ENCODE measurements around the gene TRAF3IP1. TPM values are rescaled to one million over a fixed set of nuclear protein-coding genes. Genes with fewer than 3 reads are reported as not detected.

The TRAF3IP1 gene
- total and polyA plus RNA-seq, 2 of the 13 experiments (the other 11 are each of a cell fraction or from before 2014, with no cell fraction given), result 4.1 to 12.9 TPM

GRCh38 chr2:238285653-238286082 is 34.6 kb upstream of the TRAF3IP1 start (continued):
- TF ChIP-seq ZNF784 (CRISPR knock-in tag; IDR thresholded peaks at IDR 0.05; ENCODE audit: borderline replicate concordance) (no peak; the same call in 1 of the 2 replicates), ZSCAN5A (CRISPR knock-in tag; IDR thresholded peaks at IDR 0.05; ENCODE audit: borderline replicate concordance) (no peak), MAFG (CRISPR knock-in tag; IDR thresholded peaks at IDR 0.05) (no peak), MBD4 (IDR thresholded peaks at IDR 0.05; ENCODE audit: borderline replicate concordance, low read length) (no peak), ZFX (CRISPR knock-in tag; IDR thresholded peaks at IDR 0.05; ENCODE audit: low read depth) (0 out of 2 replicates have a peak, but pooled peaks have one; percentile 27), RFXANK (CRISPR knock-in tag; IDR thresholded peaks at IDR 0.05) (no peak), GZF1 (CRISPR knock-in tag; IDR thresholded peaks at IDR 0.05) (no peak), ZFP36L1 (CRISPR knock-in tag; IDR thresholded peaks at IDR 0.05) (no peak), FOXA1 (IDR thresholded peaks at IDR 0.05) (peak; percentile 69), FOXA1 (CRISPR knock-in tag; IDR thresholded peaks at IDR 0.05) (peak; percentile 98), ZNF577 (CRISPR knock-in tag; IDR thresholded peaks at IDR 0.05; ENCODE audit: borderline replicate concordance, low read depth) (no peak), AFF4 (CRISPR knock-in tag; IDR thresholded peaks at IDR 0.05) (no peak), MNT (IDR thresholded peaks at IDR 0.05) (peak; percentile 45; the same call in 1 of the 2 replicates), PHF5A (CRISPR knock-in tag; IDR thresholded peaks at IDR 0.05; ENCODE audit: low read depth, unreplicated experiment) (no peak), SOX13 (IDR thresholded peaks at IDR 0.05) (0 out of 2 replicates have a peak, but pooled peaks have one; percentile 27), SOX13 (CRISPR knock-in tag; conservative IDR thresholded peaks at IDR 0.05 in 1 of 2, IDR thresholded peaks at IDR 0.05 in 1 of 2) (peak in 1 of 2 experiments; percentile 90; a peak in 3 of 4 replicates), ZGPAT (CRISPR knock-in tag; IDR thresholded peaks at IDR 0.05) (peak; percentile 71), NR0B2 (CRISPR knock-in tag; IDR thresholded peaks at IDR 0.05) (no peak), TBX3 (IDR thresholded peaks at IDR 0.05; ENCODE audit: borderline replicate concordance) (no peak), YEATS4 (CRISPR knock-in tag; IDR thresholded peaks at IDR 0.05; ENCODE audit: borderline replicate concordance) (peak; percentile 27; the same call in 1 of the 2 replicates), TAF15 (IDR thresholded peaks at IDR 0.05; ENCODE audit: low read depth, low read length, poor library complexity, severe bottlenecking) (no peak)
